ENCODE results near the gene ZNF808.
"Not testable (repeated sequence)": the region's sequence is repeated elsewhere in the genome, so short reads cannot be mapped to it uniquely, and the experiment has no call there.

The ZNF808 gene

GRCh38 chr19:52600639-52601024 lies 73.2 kb downstream of the ZNF808 start:
- DNase-seq, result no peak

GRCh38 chr19:52601025-52601973 lies 73.8 kb downstream of the ZNF808 start:
- peak; percentile 92 for DNase-seq

- not testable (repeated sequence) for DNase-seq
Observed at GRCh38 chr19:52601974-52602366, 74.5 kb downstream of the ZNF808 start.

GRCh38 chr19:52602941-52603340 lies 75.5 kb downstream of the ZNF808 start:
- no peak for DNase-seq

GRCh38 chr19:52603558-52604207 lies 76.2 kb downstream of the ZNF808 start:
- DNase-seq, result no peak

Data from CD4-positive, alpha-beta T cell treated with Interleukin-21 for 1 hour (primary cell).